ENCODE measurements around the gene MEX3D.

The MEX3D gene

GRCh38 chr19:1505991-1506881 lies 61.9 kb downstream of the MEX3D start:
- TF ChIP-seq CTCF (IDR thresholded peaks at IDR 0.05; ENCODE audit: low read length) (no peak), EZH2 (IDR thresholded peaks at IDR 0.05; ENCODE audit: borderline replicate concordance, low read length) (no peak)
- Histone ChIP-seq H3K4me3 (ENCODE audit: low read depth, low read length, poor library complexity, severe bottlenecking) (no peak overlapping the region), H4K20me1 (ENCODE audit: insufficient read depth, low read length) (no peaks in the 10 kb centered on the region), H3K9me3 (ENCODE audit: low read length) (no peaks in the 10 kb centered on the region), H3K4me2 (ENCODE audit: low read length) (no peak overlapping the region), H3K27ac (ENCODE audit: low read depth, low read length, poor library complexity, severe bottlenecking) (no peak overlapping the region), H3K36me3 (ENCODE audit: insufficient read depth, low read length) (no peaks in the 10 kb centered on the region), H3F3A (ENCODE audit: insufficient read depth, low read length) (no peaks in the 10 kb centered on the region), H3K79me2 (ENCODE audit: insufficient read depth, low read length) (no peaks in the 10 kb centered on the region), H2AFZ (ENCODE audit: low read length) (no peak overlapping the region), H3K27me3 (ENCODE audit: insufficient read depth, low read length) (peaks cover 5% of the 10 kb centered on the region; the same call in 1 of the 2 replicates), H3K4me1 (ENCODE audit: insufficient read depth, low read length, severe bottlenecking) (no peaks in the 10 kb centered on the region), H3K9ac (ENCODE audit: low read length) (no peak overlapping the region), H3K9me2 (ENCODE audit: low read depth, low read length) (no peaks in the 10 kb centered on the region)

GRCh38 chr19:1505012-1505411 lies 63.1 kb downstream of the MEX3D start:
- Histone ChIP-seq H3K27ac (ENCODE audit: low read depth, low read length, poor library complexity, severe bottlenecking) (no peak overlapping the region), H3K9me2 (ENCODE audit: low read depth, low read length) (no peaks in the 10 kb centered on the region), H3F3A (ENCODE audit: insufficient read depth, low read length) (no peaks in the 10 kb centered on the region), H2AFZ (ENCODE audit: low read length) (no peak overlapping the region), H3K27me3 (ENCODE audit: insufficient read depth, low read length) (peaks cover 5% of the 10 kb centered on the region; the same call in 1 of the 2 replicates), H4K20me1 (ENCODE audit: insufficient read depth, low read length) (no peaks in the 10 kb centered on the region), H3K4me1 (ENCODE audit: insufficient read depth, low read length, severe bottlenecking) (no peaks in the 10 kb centered on the region), H3K79me2 (ENCODE audit: insufficient read depth, low read length) (no peaks in the 10 kb centered on the region), H3K4me2 (ENCODE audit: low read length) (no peak overlapping the region), H3K4me3 (ENCODE audit: low read depth, low read length, poor library complexity, severe bottlenecking) (no peak overlapping the region), H3K9ac (ENCODE audit: low read length) (no peak overlapping the region), H3K36me3 (ENCODE audit: insufficient read depth, low read length) (no peaks in the 10 kb centered on the region), H3K9me3 (ENCODE audit: low read length) (no peaks in the 10 kb centered on the region)
- no peak for TF ChIP-seq EZH2 (IDR thresholded peaks at IDR 0.05; ENCODE audit: borderline replicate concordance, low read length)
- TF ChIP-seq CTCF (IDR thresholded peaks at IDR 0.05; ENCODE audit: low read length) = no peak

All from OCI-LY1 (cell line).